Measurements from ENCODE around the gene HS3ST4. TPM values are rescaled to one million over a fixed set of nuclear protein-coding genes. Genes with fewer than 3 reads are reported as not detected.

Gene HS3ST4
- polyA plus RNA-seq, 1 donor (not counting 4 experiments of a cell fraction or from before 2014, with no cell fraction given), result not detected

DNA sequence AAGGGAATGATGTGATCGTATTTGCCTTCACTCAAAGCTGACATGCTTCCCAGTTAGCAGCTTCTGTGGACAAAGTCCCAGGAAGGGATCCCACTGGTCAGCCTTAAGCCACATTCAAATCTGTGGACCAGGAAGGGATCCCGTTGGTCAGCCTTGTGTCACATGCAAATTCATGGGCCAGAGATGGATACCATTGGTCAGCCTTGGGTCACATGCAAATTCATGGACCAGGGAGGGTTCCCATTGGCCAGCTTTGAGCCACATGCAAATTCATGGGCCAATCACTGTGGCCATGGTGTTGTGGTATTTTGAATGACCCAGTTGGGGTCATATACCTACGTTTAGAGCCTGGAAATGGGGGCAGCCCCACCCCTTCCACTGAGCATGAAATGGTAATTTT, 201.6 kb downstream of the HS3ST4 start:
- TF ChIP-seq, protein P1, sequence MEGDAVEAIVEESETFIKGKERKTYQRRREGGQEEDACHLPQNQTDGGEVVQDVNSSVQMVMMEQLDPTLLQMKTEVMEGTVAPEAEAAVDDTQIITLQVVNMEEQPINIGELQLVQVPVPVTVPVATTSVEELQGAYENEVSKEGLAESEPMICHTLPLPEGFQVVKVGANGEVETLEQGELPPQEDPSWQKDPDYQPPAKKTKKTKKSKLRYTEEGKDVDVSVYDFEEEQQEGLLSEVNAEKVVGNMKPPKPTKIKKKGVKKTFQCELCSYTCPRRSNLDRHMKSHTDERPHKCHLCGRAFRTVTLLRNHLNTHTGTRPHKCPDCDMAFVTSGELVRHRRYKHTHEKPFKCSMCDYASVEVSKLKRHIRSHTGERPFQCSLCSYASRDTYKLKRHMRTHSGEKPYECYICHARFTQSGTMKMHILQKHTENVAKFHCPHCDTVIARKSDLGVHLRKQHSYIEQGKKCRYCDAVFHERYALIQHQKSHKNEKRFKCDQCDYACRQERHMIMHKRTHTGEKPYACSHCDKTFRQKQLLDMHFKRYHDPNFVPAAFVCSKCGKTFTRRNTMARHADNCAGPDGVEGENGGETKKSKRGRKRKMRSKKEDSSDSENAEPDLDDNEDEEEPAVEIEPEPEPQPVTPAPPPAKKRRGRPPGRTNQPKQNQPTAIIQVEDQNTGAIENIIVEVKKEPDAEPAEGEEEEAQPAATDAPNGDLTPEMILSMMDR (optimal IDR thresholded peaks at IDR 0.05 in 1 of 3, IDR thresholded peaks at IDR 0.05 in 1 of 3, conservative IDR thresholded peaks at IDR 0.05 in 1 of 3; ENCODE audit: extremely low read depth in 1 of 3, insufficient read depth in 2 of 3, low read length in 3 of 3), result no peak
- TF ChIP-seq EZH2 (IDR thresholded peaks at IDR 0.05; ENCODE audit: low read length), result no peak
- H3K9ac ChIP-seq (ENCODE audit: control insufficient read depth, extremely low read depth, insufficient read depth, low read length), result no peak overlapping the region
- peaks cover 4% of the 10 kb centered on the region for H3K9me3 ChIP-seq (ENCODE audit: control insufficient read depth, low read depth, low read length)
- H3K4me2 ChIP-seq (ENCODE audit: control insufficient read depth, extremely low read depth, insufficient read depth, low read depth, low read length), result no peak overlapping the region
- no peaks in the 10 kb centered on the region for H3K27me3 ChIP-seq (ENCODE audit: control insufficient read depth, extremely low read depth, insufficient read depth, low read length)
- H2AFZ ChIP-seq (ENCODE audit: control insufficient read depth, low read length), result no peak overlapping the region
- no peak overlapping the region for H3K27ac ChIP-seq (ENCODE audit: control insufficient read depth, insufficient read depth, low read length)
- FAIRE-seq (no peak), DNase-seq (ENCODE audit: low read depth, low spot score) (no peak)
- dilution Hi-C loops (cut with MboI; ENCODE audit: extremely low pct_ligation_motif_present, low sequenced_read_pairs), result no loop called here
- no peak overlapping the region for H3K4me3 ChIP-seq (ENCODE audit: control insufficient read depth in 2 of 3, extremely low read depth in 1 of 3, insufficient read depth in 2 of 3, low read depth in 1 of 3, low read length in 3 of 3)
- no peaks in the 10 kb centered on the region for H3K79me2 ChIP-seq (ENCODE audit: control insufficient read depth, insufficient read depth, low read length)
- no peaks in the 10 kb centered on the region for H3K4me1 ChIP-seq (ENCODE audit: control insufficient read depth, extremely low read depth, insufficient read depth, low read length)
- H3K36me3 ChIP-seq (ENCODE audit: control insufficient read depth in 2 of 2, extremely low read depth in 1 of 2, insufficient read depth in 2 of 2, low read length in 2 of 2), result no peaks in the 10 kb centered on the region
- H4K20me1 ChIP-seq (ENCODE audit: control insufficient read depth, extremely low read depth, insufficient read depth, low read length), result no peaks in the 10 kb centered on the region
- no peaks in the 10 kb centered on the region for H3K9me1 ChIP-seq (ENCODE audit: control insufficient read depth, extremely low read depth, insufficient read depth, low read length)

DNA sequence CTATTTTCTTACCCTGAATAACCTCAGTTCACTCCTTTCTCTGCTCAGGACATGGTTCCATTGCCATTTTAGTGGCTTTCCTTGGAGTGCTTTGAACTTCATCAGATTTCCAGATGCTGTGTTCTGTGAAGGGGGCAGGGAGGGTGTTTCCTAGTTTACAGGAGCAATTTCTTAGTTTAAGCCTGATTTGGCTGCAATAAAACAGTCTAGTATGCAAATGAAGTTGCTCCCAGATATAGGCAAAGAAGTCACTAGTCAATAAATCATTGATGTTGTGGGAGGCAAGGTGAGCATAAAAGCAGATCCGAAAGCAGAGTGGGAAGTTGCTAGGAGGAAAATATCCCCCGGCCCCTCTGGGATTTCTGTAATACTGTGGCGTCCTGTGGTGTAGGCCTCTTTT, 202.3 kb downstream of the HS3ST4 start:
- Histone ChIP-seq H3K9me3 (ENCODE audit: control insufficient read depth, low read depth, low read length) (peaks cover 4% of the 10 kb centered on the region), H3K9me1 (ENCODE audit: control insufficient read depth, extremely low read depth, insufficient read depth, low read length) (no peaks in the 10 kb centered on the region), H3K27me3 (ENCODE audit: control insufficient read depth, extremely low read depth, insufficient read depth, low read length) (no peaks in the 10 kb centered on the region), H3K9ac (ENCODE audit: control insufficient read depth, extremely low read depth, insufficient read depth, low read length) (no peak overlapping the region), H3K36me3 (ENCODE audit: control insufficient read depth in 2 of 2, extremely low read depth in 1 of 2, insufficient read depth in 2 of 2, low read length in 2 of 2) (no peaks in the 10 kb centered on the region), H2AFZ (ENCODE audit: control insufficient read depth, low read length) (no peak overlapping the region), H4K20me1 (ENCODE audit: control insufficient read depth, extremely low read depth, insufficient read depth, low read length) (no peaks in the 10 kb centered on the region), H3K4me1 (ENCODE audit: control insufficient read depth, extremely low read depth, insufficient read depth, low read length) (no peaks in the 10 kb centered on the region), H3K4me2 (ENCODE audit: control insufficient read depth, extremely low read depth, insufficient read depth, low read depth, low read length) (no peak overlapping the region), H3K4me3 (ENCODE audit: control insufficient read depth in 2 of 3, extremely low read depth in 1 of 3, insufficient read depth in 2 of 3, low read depth in 1 of 3, low read length in 3 of 3) (no peak overlapping the region), H3K27ac (ENCODE audit: control insufficient read depth, insufficient read depth, low read length) (no peak overlapping the region), H3K79me2 (ENCODE audit: control insufficient read depth, insufficient read depth, low read length) (no peaks in the 10 kb centered on the region)
- DNase-seq (ENCODE audit: low read depth, low spot score) (no peak), FAIRE-seq (no peak)
- no peak for TF ChIP-seq EZH2 (IDR thresholded peaks at IDR 0.05; ENCODE audit: low read length)
- TF ChIP-seq, protein P1 (optimal IDR thresholded peaks at IDR 0.05 in 1 of 3, IDR thresholded peaks at IDR 0.05 in 1 of 3, conservative IDR thresholded peaks at IDR 0.05 in 1 of 3; ENCODE audit: extremely low read depth in 1 of 3, insufficient read depth in 2 of 3, low read length in 3 of 3), result no peak
- dilution Hi-C loops (cut with MboI; ENCODE audit: extremely low pct_ligation_motif_present, low sequenced_read_pairs), result no loop called here
